OCI-LY7 (cell line): ENCODE results near the gene CACNA2D2.

ENCODE experiments used
- EZH2phosphoT487 ChIP-seq: fragments of 200-600 bp; sonication (generic); IDR thresholded peaks from 2 replicates; pipeline ENCODE4 v1.6.1; 2018; ENCODE audit warnings: low read depth, borderline replicate concordance, mild to moderate bottlenecking, mixed run types, antibody characterized with exemption, low read length, moderate library complexity, mixed read lengths
- TF ChIP-seq, protein P1 (sequence below): fragments of 200-600 bp; sonication (generic); conservative IDR thresholded peaks from 2 replicates; pipeline ENCODE4 v1.5.1; 2014; ENCODE audit warnings: mild to moderate bottlenecking, antibody characterized with exemption, low read length, moderate library complexity, mixed read lengths

DNA sequence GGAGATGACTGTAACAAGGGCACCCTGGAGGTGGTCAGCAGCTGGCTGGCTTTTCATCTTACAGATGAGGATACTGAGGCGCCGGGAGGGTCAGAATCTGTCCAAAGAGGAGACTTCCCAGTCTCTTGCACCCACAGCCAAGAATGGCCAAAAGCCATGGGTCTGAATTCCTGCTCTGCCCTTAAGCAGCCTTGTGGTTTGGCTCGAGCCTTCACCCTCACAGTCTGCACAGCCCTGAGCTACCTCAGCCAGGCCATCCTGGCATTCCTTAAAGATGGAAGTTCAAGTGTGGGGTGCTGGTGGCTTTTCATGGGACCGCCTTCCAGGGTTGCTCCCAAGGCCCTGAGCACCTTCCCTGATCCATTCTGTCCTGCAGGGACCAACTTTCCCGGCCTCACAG is 59.2 kb downstream of the CACNA2D2 start:
- TF ChIP-seq, protein P1, sequence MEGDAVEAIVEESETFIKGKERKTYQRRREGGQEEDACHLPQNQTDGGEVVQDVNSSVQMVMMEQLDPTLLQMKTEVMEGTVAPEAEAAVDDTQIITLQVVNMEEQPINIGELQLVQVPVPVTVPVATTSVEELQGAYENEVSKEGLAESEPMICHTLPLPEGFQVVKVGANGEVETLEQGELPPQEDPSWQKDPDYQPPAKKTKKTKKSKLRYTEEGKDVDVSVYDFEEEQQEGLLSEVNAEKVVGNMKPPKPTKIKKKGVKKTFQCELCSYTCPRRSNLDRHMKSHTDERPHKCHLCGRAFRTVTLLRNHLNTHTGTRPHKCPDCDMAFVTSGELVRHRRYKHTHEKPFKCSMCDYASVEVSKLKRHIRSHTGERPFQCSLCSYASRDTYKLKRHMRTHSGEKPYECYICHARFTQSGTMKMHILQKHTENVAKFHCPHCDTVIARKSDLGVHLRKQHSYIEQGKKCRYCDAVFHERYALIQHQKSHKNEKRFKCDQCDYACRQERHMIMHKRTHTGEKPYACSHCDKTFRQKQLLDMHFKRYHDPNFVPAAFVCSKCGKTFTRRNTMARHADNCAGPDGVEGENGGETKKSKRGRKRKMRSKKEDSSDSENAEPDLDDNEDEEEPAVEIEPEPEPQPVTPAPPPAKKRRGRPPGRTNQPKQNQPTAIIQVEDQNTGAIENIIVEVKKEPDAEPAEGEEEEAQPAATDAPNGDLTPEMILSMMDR = no peak
- no peak for TF ChIP-seq EZH2phosphoT487
